GM12878 (cell line): ENCODE measurements around the gene FAM131B. TPM values are rescaled to one million over a fixed set of nuclear protein-coding genes. Genes with fewer than 3 reads are reported as not detected.

Experiments used
- ATAC-seq: fragments of 200-7000 bp; cut with Tn5 transposase; 3 replicates; pipeline ENCODE4 v1.9.1; 2020; ENCODE audit warnings: mild to moderate bottlenecking, moderate library complexity
- BruUV-seq: library from RNA; stranded (reverse); fragments of 400-500 nt; replicated peaks from 2 replicates; lab custom pipeline; 2021; lab: Mats Ljungman, UMichigan
- CTCF ChIA-PET: fragments of 300-600 bp; sonication (Branson Sonifier 250); formaldehyde crosslinking; extraction: SDS; loops from one replicate; lab custom pipeline; 2021; ENCODE audit warnings: inconsistent platforms; lab: Yijun Ruan, JAX
- POLR2A ChIA-PET: fragments of 350-600 bp; formaldehyde crosslinking; extraction: SDS; loops from one replicate; lab custom pipeline; 2021; ENCODE audit warnings: inconsistent platforms; lab: Charles Lee
- RAD21 ChIA-PET: fragments of 300-600 bp; sonication (Branson Sonifier 250); formaldehyde crosslinking; loops from one replicate; lab custom pipeline; 2023; ENCODE audit warnings: antibody characterized with exemption; ENCODE audit not compliant: unreplicated experiment; lab: Charles Lee
- SMC1A ChIA-PET: fragments of 300-600 bp; sonication (Branson Sonifier 250); formaldehyde crosslinking; loops from one replicate; lab custom pipeline; 2023; ENCODE audit not compliant: unreplicated experiment, uncharacterized antibody; lab: Charles Lee
- DNase-seq: peaks from one replicate; pipeline ENCODE4 v3.0.0-alpha.2; 2011; ENCODE audit warnings: low read depth, low spot score
- FAIRE-seq: peaks from 3 replicates; lab custom pipeline; 2011; peaks lifted over from hg19 to GRCh38; lab: Jason Lieb, UNC
- H2AFZ ChIP-seq: 2 replicates; pipeline ENCODE4 v1.6.0; 2011; ENCODE audit warnings: low read depth, low read length, control low read depth; ENCODE audit not compliant: control insufficient read depth
- H3K27ac ChIP-seq: 2 replicates; pipeline ENCODE4 v1.5.1; 2011; ENCODE audit warnings: control low read depth; ENCODE audit not compliant: control insufficient read depth, insufficient read depth
- H3K27me3 ChIP-seq, 2 experiments: replicated peaks in 1 of 2; 2 replicates each; pipeline versions ENCODE4 v1.6.0 to v1.6.1; 2011; ENCODE audit warnings: low read length in 1 of 2; ENCODE audit not compliant: control insufficient read depth in 2 of 2, insufficient read depth in 2 of 2
- H3K36me3 ChIP-seq, 2 experiments: 2 replicates each; pipeline ENCODE4 v1.5.1; 2011; ENCODE audit warnings: low read length in 1 of 2; ENCODE audit not compliant: control insufficient read depth in 2 of 2, insufficient read depth in 2 of 2
- H3K4me1 ChIP-seq: 2 replicates; pipeline ENCODE4 v1.6.1; 2011; ENCODE audit warnings: mild to moderate bottlenecking, low read length, moderate library complexity, mixed read lengths; ENCODE audit not compliant: control insufficient read depth, insufficient read depth
- H3K4me2 ChIP-seq: 2 replicates; pipeline ENCODE4 v1.6.0; 2011; ENCODE audit warnings: control low read depth; ENCODE audit not compliant: control insufficient read depth, insufficient read depth
- H3K4me3 ChIP-seq: fragments of 200-600 bp; sonication (generic); 2 replicates; pipeline ENCODE4 v1.5.1; 2016
- H3K79me2 ChIP-seq: 2 replicates; pipeline ENCODE4 v1.6.0; 2011; ENCODE audit warnings: low read length; ENCODE audit not compliant: control insufficient read depth, insufficient read depth
- H3K9ac ChIP-seq: 2 replicates; pipeline ENCODE4 v1.8.0; 2011; ENCODE audit warnings: low read length, control low read depth, mixed read lengths; ENCODE audit not compliant: control insufficient read depth, insufficient read depth
- H3K9me3 ChIP-seq: replicated peaks from 3 replicates; pipeline ENCODE4 v1.5.1; 2011; ENCODE audit warnings: mild to moderate bottlenecking, low read length; ENCODE audit not compliant: control insufficient read depth, insufficient read depth
- H4K20me1 ChIP-seq: 2 replicates; pipeline ENCODE4 v1.6.0; 2011; ENCODE audit not compliant: control insufficient read depth, insufficient read depth
- ASH2L ChIP-seq: fragments of 300-600, 200-600 bp; sonication (generic); IDR thresholded peaks from 2 replicates; pipeline ENCODE4 v1.6.1; 2017; ENCODE audit warnings: low read depth, mild to moderate bottlenecking, borderline replicate concordance
- CBX5 ChIP-seq: sonication (generic); IDR thresholded peaks from 2 replicates; pipeline ENCODE4 v1.6.1; 2016; ENCODE audit warnings: low read depth, moderate library complexity, mild to moderate bottlenecking, inconsistent platforms
- GATAD2B ChIP-seq: fragments of 450-650 bp; conservative IDR thresholded peaks from 2 replicates; pipeline ENCODE4 v1.6.1; 2017; ENCODE audit warnings: low read depth, mild to moderate bottlenecking, moderate library complexity
- IRF4 ChIP-seq: IDR thresholded peaks from 2 replicates; pipeline ENCODE4 v1.6.1; 2011; ENCODE audit warnings: low read depth, low read length
- MAX ChIP-seq: IDR thresholded peaks from 2 replicates; pipeline ENCODE4 v1.6.1; 2012; ENCODE audit warnings: low read depth, low read length, improper control_type of control experiment
- MLLT1 ChIP-seq: fragments of 450-650 bp; IDR thresholded peaks from 2 replicates; pipeline ENCODE4 v1.6.1; 2016; ENCODE audit warnings: mild to moderate bottlenecking
- NBN ChIP-seq: fragments of 450-650 bp; IDR thresholded peaks from 2 replicates; pipeline ENCODE4 v1.6.1; 2016
- NFIC ChIP-seq: IDR thresholded peaks from 2 replicates; pipeline ENCODE4 v1.6.1; 2012; ENCODE audit warnings: low read depth, mild to moderate bottlenecking, inconsistent platforms, low read length, moderate library complexity
- PAX5 ChIP-seq: IDR thresholded peaks from 2 replicates; pipeline ENCODE4 v1.6.1; 2011; ENCODE audit warnings: low read depth, low read length, borderline replicate concordance
- RELA ChIP-seq: fragments of 450-650 bp; IDR thresholded peaks from 2 replicates; pipeline ENCODE4 v1.8.0; 2014; ENCODE audit warnings: borderline replicate concordance; ENCODE audit not compliant: partially characterized antibody
- SP1 ChIP-seq: IDR thresholded peaks from one replicate; pipeline ENCODE4 v1.6.1; 2011; ENCODE audit warnings: low read depth, low read length
- SRF ChIP-seq, 2 experiments: IDR thresholded peaks; 2 replicates each; pipeline ENCODE4 v1.6.1; 2011; ENCODE audit warnings: low read depth in 2 of 2, low read length in 2 of 2, mild to moderate bottlenecking in 1 of 2, moderate library complexity in 1 of 2
- YY1 ChIP-seq: IDR thresholded peaks from 2 replicates; pipeline ENCODE4 v1.6.1; 2011; ENCODE audit warnings: low read depth, mild to moderate bottlenecking, low read length
- WGBS: methylation state at CpG from one replicate; pipeline ENCODE4 v1.1.6; 2016; ENCODE audit warnings: low lambda C conversion rate; ENCODE audit not compliant: insufficient replicate concordance, insufficient coverage; ENCODE audit errors: missing lambda C conversion rate; 5-methylcytosine and 5-hydroxymethylcytosine counted together
- in situ Hi-C: fragments of 300-500 bp; cut with MboI; formaldehyde crosslinking; loops from 9 replicates; pipeline ENCODE4 v1.14.3; 2018; ENCODE audit warnings: mixed read lengths
- intact Hi-C: fragments of 100-400 bp; cut with micrococcal nuclease; formaldehyde crosslinking; loops from one replicate; pipeline ENCODE4 v1.14.2; 2022; ENCODE audit not compliant: unreplicated experiment
- polyA plus RNA-seq, 11 experiments: library from polyadenylated mRNA; depleted of rRNA in 4 of 11; unstranded in 6 of 11; stranded (reverse) in 5 of 11; fragments of >200 nt; fragmentation: Nextera tagmentation in 4 of 11; fragmentation: Illumina TruSeq in 1 of 11; extraction: Ambion mirVana in 4 of 11; extraction: Trizol in 1 of 11; gene quantifications; 1 replicate in 1 of 11; 2 replicates in 10 of 11; pipeline versions ENCODE4 v1.2.1 to v1.2.3, GENCODE V29; 2011 to 2016; ENCODE audit warnings: inconsistent platforms in 2 of 11, missing spikeins in 2 of 11, low read depth in 1 of 11
- total RNA-seq, 4 experiments: library from RNA; depleted of rRNA in 3 of 4; stranded (reverse); fragments of >200 nt in 3 of 4; fragmentation: Illumina TruSeq in 1 of 4; extraction: Trizol in 1 of 4; gene quantifications; 2 replicates each; pipeline versions ENCODE4 v1.2.1 to v1.2.3, GENCODE V29; 2013 to 2021
- TF ChIP-seq, protein P1 (sequence below): fragments of 150-350 bp; IDR thresholded peaks from 2 replicates; pipeline ENCODE4 v1.6.1; 2016; ENCODE audit warnings: low read depth, low read length
- TF ChIP-seq, protein P2 (sequence below): fragments of 450-650 bp; IDR thresholded peaks from 2 replicates; pipeline ENCODE4 v1.6.1; 2017; ENCODE audit warnings: mild to moderate bottlenecking

Gene FAM131B
- total and polyA plus RNA-seq, 10 of the 15 experiments (the other 5 are each of a cell fraction or from before 2014, with no cell fraction given): 0.03 to 0.05 TPM; not detected in 8

GRCh38 chr7:143354376-143354775, 8.1 kb downstream of the FAM131B start (continued):
- TF ChIP-seq, protein P1, sequence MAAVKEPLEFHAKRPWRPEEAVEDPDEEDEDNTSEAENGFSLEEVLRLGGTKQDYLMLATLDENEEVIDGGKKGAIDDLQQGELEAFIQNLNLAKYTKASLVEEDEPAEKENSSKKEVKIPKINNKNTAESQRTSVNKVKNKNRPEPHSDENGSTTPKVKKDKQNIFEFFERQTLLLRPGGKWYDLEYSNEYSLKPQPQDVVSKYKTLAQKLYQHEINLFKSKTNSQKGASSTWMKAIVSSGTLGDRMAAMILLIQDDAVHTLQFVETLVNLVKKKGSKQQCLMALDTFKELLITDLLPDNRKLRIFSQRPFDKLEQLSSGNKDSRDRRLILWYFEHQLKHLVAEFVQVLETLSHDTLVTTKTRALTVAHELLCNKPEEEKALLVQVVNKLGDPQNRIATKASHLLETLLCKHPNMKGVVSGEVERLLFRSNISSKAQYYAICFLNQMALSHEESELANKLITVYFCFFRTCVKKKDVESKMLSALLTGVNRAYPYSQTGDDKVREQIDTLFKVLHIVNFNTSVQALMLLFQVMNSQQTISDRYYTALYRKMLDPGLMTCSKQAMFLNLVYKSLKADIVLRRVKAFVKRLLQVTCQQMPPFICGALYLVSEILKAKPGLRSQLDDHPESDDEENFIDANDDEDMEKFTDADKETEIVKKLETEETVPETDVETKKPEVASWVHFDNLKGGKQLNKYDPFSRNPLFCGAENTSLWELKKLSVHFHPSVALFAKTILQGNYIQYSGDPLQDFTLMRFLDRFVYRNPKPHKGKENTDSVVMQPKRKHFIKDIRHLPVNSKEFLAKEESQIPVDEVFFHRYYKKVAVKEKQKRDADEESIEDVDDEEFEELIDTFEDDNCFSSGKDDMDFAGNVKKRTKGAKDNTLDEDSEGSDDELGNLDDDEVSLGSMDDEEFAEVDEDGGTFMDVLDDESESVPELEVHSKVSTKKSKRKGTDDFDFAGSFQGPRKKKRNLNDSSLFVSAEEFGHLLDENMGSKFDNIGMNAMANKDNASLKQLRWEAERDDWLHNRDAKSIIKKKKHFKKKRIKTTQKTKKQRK: no peak
- TF ChIP-seq NBN: no peak
- TF ChIP-seq CBX5: no peak
- TF ChIP-seq MAX: no peak
- no peak for TF ChIP-seq IRF4
- TF ChIP-seq NFIC: no peak
- TF ChIP-seq PAX5: no peak
- TF ChIP-seq RELA: no peak
- TF ChIP-seq ASH2L: no peak

- POLR2A ChIA-PET: no interaction called here
- FAIRE-seq: no peak
- RAD21 ChIA-PET: no interaction called here
- H3K79me2 ChIP-seq: no peaks in the 10 kb centered on the region
- H3K27me3 ChIP-seq: peaks cover 3 to 4% of the 10 kb centered on the region in 2 experiments; a peak in 3 of 4 replicates
- SMC1A ChIA-PET: no interaction called here
- no peaks in the 10 kb centered on the region for H3K9me3 ChIP-seq
- no peaks in the 10 kb centered on the region for H4K20me1 ChIP-seq
- H2AFZ ChIP-seq: no peak overlapping the region
- no peak for ATAC-seq
- H3K4me2 ChIP-seq: no peak overlapping the region
- intact Hi-C loops (no loop called here), in situ Hi-C loops (no loop called here)
- H3K36me3 ChIP-seq: no peaks in the 10 kb centered on the region
- H3K4me1 ChIP-seq: no peaks in the 10 kb centered on the region
- no peak overlapping the region for H3K4me3 ChIP-seq
- no TSS peak for BruUV-seq
- DNase-seq: no peak
- 49% methylated on average over 10 of the region's 11 CpGs for WGBS
- no peak overlapping the region for H3K9ac ChIP-seq
- CTCF ChIA-PET: no interaction called here
- no peak overlapping the region for H3K27ac ChIP-seq
- no peak for TF ChIP-seq ASH2L
- no peak for TF ChIP-seq MLLT1
- TF ChIP-seq, protein P2, sequence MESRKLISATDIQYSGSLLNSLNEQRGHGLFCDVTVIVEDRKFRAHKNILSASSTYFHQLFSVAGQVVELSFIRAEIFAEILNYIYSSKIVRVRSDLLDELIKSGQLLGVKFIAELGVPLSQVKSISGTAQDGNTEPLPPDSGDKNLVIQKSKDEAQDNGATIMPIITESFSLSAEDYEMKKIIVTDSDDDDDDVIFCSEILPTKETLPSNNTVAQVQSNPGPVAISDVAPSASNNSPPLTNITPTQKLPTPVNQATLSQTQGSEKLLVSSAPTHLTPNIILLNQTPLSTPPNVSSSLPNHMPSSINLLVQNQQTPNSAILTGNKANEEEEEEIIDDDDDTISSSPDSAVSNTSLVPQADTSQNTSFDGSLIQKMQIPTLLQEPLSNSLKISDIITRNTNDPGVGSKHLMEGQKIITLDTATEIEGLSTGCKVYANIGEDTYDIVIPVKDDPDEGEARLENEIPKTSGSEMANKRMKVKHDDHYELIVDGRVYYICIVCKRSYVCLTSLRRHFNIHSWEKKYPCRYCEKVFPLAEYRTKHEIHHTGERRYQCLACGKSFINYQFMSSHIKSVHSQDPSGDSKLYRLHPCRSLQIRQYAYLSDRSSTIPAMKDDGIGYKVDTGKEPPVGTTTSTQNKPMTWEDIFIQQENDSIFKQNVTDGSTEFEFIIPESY: no peak
- no peak for TF ChIP-seq SP1
- no peak for TF ChIP-seq YY1
- TF ChIP-seq GATAD2B: no peak
- no peak for TF ChIP-seq MAX
- TF ChIP-seq SRF (IDR thresholded peaks at IDR 0.05; ENCODE audit: low read depth in 2 of 2, low read length in 2 of 2): no peak
Observed at GRCh38 chr7:143352531-143353002, 9.9 kb downstream of the FAM131B start.
